HepG2 (cell line): ENCODE measurements around the gene GMEB2.
A peak's percentile ranks its signal among the peaks of the same experiment; 100 is the strongest.

Experiments used
- BRCA1 ChIP-seq: sonication (generic); formaldehyde crosslinking; IDR thresholded peaks from 2 replicates; pipeline ENCODE4 v1.4.0; 2020; ENCODE audit warnings: missing genetic modification reagents
- CTCF ChIP-seq: sonication (generic); formaldehyde crosslinking; IDR thresholded peaks from 2 replicates; pipeline ENCODE4 v1.5.0; 2020; ENCODE audit warnings: mild to moderate bottlenecking, missing genetic modification reagents, moderate library complexity
- FOXK2 ChIP-seq: fragments of 450-650 bp; IDR thresholded peaks from 2 replicates; pipeline ENCODE4 v1.6.1; 2016
- HOXA3 ChIP-seq: sonication (generic); formaldehyde crosslinking; IDR thresholded peaks from 2 replicates; pipeline ENCODE4 v1.5.0; 2020; ENCODE audit warnings: missing genetic modification reagents
- ISL2 ChIP-seq: sonication (generic); formaldehyde crosslinking; IDR thresholded peaks from 2 replicates; pipeline ENCODE4 v1.5.0; 2020; ENCODE audit warnings: missing genetic modification reagents
- NFE2L2 ChIP-seq: fragments of 150-350 bp; IDR thresholded peaks from 2 replicates; pipeline ENCODE4 v1.6.1; 2014; ENCODE audit warnings: low read length
- POLR2A ChIP-seq, 2 experiments: IDR thresholded peaks; 2 replicates each; pipeline ENCODE4 v1.6.1; 2011; ENCODE audit warnings: low read depth in 2 of 2, low read length in 2 of 2, mild to moderate bottlenecking in 1 of 2, moderate library complexity in 1 of 2; ENCODE audit not compliant: insufficient read depth in 1 of 2
- RNF2 ChIP-seq: fragments of 450-650 bp; conservative IDR thresholded peaks from 2 replicates; pipeline ENCODE4 v1.6.1; 2016; ENCODE audit warnings: low read depth
- SUZ12 ChIP-seq: fragments of 150-350 bp; IDR thresholded peaks from 2 replicates; pipeline ENCODE4 v1.6.1; 2014; ENCODE audit warnings: low read depth, low read length
- ZBTB26 ChIP-seq: IDR thresholded peaks from 2 replicates; pipeline ENCODE4 v1.6.1; 2016; ENCODE audit warnings: missing compliant biosample characterization, missing genetic modification reagents, borderline replicate concordance
- ZNF44 ChIP-seq: sonication (generic); formaldehyde crosslinking; IDR thresholded peaks from 2 replicates; pipeline ENCODE4 v1.5.1; 2020; ENCODE audit warnings: mild to moderate bottlenecking, missing genetic modification reagents
- ZSCAN21 ChIP-seq: sonication (generic); formaldehyde crosslinking; IDR thresholded peaks from 2 replicates; pipeline ENCODE4 v1.8.0; 2022; ENCODE audit warnings: mild to moderate bottlenecking, missing genetic modification reagents, moderate library complexity, borderline replicate concordance

- peak in 1 of 2 experiments; percentile 12; a peak in 1 of 4 replicates for TF ChIP-seq POLR2A (IDR thresholded peaks at IDR 0.05; ENCODE audit: insufficient read depth in 1 of 2, low read depth in 2 of 2, low read length in 2 of 2)
- peak; percentile 82 for TF ChIP-seq CTCF (CRISPR knock-in tag)
- TF ChIP-seq BRCA1 (CRISPR knock-in tag): no peak
- no peak for TF ChIP-seq FOXK2
- TF ChIP-seq SUZ12: no peak
- no peak; the same call in 1 of the 2 replicates for TF ChIP-seq ZSCAN21
- no peak for TF ChIP-seq ISL2 (CRISPR knock-in tag)
- no peak for TF ChIP-seq RNF2
- peak; percentile 73 for TF ChIP-seq HOXA3 (CRISPR knock-in tag)
- TF ChIP-seq NFE2L2: no peak
- TF ChIP-seq ZBTB26 (CRISPR knock-in tag): no peak
- TF ChIP-seq ZNF44 (CRISPR knock-in tag): no peak
Measured at GRCh38 chr20:63572788-63573646, 53.9 kb downstream of the GMEB2 start.
